ENCODE results near the gene TAAR2.

GRCh38 chr6:132616677-132617076, 7.4 kb downstream of the TAAR2 start:
- TF ChIP-seq GTF2F1 (IDR thresholded peaks at IDR 0.05; ENCODE audit: low read length) = no peak
- no peak for TF ChIP-seq CTCF (CRISPR knock-in tag; IDR thresholded peaks at IDR 0.05)
- TF ChIP-seq GATA4 (IDR thresholded peaks at IDR 0.05; ENCODE audit: borderline replicate concordance, low read depth) = no peak
- TF ChIP-seq HNRNPUL1 (IDR thresholded peaks at IDR 0.05; ENCODE audit: low read depth, low read length) = no peak
- TF ChIP-seq RBAK (CRISPR knock-in tag; IDR thresholded peaks at IDR 0.05) = no peak
- TF ChIP-seq NR2F2 (IDR thresholded peaks at IDR 0.05; ENCODE audit: borderline replicate concordance, low read depth) = no peak
- TF ChIP-seq ZNF512B (CRISPR knock-in tag; IDR thresholded peaks at IDR 0.05; ENCODE audit: borderline replicate concordance) = no peak
- TF ChIP-seq IKZF1 (IDR thresholded peaks at IDR 0.05) = no peak
- TF ChIP-seq ZBTB33 (CRISPR knock-in tag; IDR thresholded peaks at IDR 0.05) = no peak
- no peak for TF ChIP-seq FOXP1 (IDR thresholded peaks at IDR 0.05)
- no peak for TF ChIP-seq FOXP1 (CRISPR knock-in tag; IDR thresholded peaks at IDR 0.05)
- TF ChIP-seq TCF7 (IDR thresholded peaks at IDR 0.05; ENCODE audit: low read depth) = no peak
- TF ChIP-seq ZNF253 (CRISPR knock-in tag; IDR thresholded peaks at IDR 0.05; ENCODE audit: borderline replicate concordance) = no peak
- TF ChIP-seq MBD4 (IDR thresholded peaks at IDR 0.05; ENCODE audit: borderline replicate concordance, low read length) = no peak
- no peak for TF ChIP-seq CENPX (CRISPR knock-in tag; IDR thresholded peaks at IDR 0.05)
